Renal cortex interstitium (tissue), 15 donors: Measurements from ENCODE around the gene DCBLD2. TPM values are rescaled to one million over a fixed set of nuclear protein-coding genes. Genes with fewer than 3 reads are reported as not detected.

ENCODE experiments used
- DNase-seq, 11 donors: peaks; one replicate each; pipeline ENCODE4 v3.0.0-alpha.2; 2013; ENCODE audit warnings: low read depth in 9 of 11, low spot score in 4 of 11; ENCODE audit errors: extremely low read depth in 1 of 11
- long read RNA-seq, 16 experiments: transcript quantifications; one replicate each; lab custom pipeline, GENCODE V29; 2026
- polyA plus RNA-seq, 3 donors: library from polyadenylated mRNA; unstranded; fragments of 120-200 nt; gene quantifications; one replicate each; pipeline ENCODE4 v1.2.1, GENCODE V29; 2013; ENCODE audit not compliant: insufficient read length in 3 of 3

Gene DCBLD2
- polyA plus RNA-seq = 10 to 100 TPM; 49.2 to 58.2 (median 55.7) TPM
- long read RNA-seq, donor 1 = 0 reads
- long read RNA-seq, donor 2, full-length matches to known transcripts = 2 of 2 reads
- long read RNA-seq, donor 2, partial matches to known transcripts = 0 of 2 reads
- long read RNA-seq, donor 2, other reads (novel, unspliced or antisense) = 0 of 2 reads
- long read RNA-seq, donor 3, full-length matches to known transcripts = 4 of 10 reads
- long read RNA-seq, donor 3, partial matches to known transcripts = 6 of 10 reads
- long read RNA-seq, donor 3, other reads (novel, unspliced or antisense) = 0 of 10 reads
- long read RNA-seq, donor 4, full-length matches to known transcripts = 4 of 4 reads
- long read RNA-seq, donor 4, partial matches to known transcripts = 0 of 4 reads
- long read RNA-seq, donor 4, other reads (novel, unspliced or antisense) = 0 of 4 reads
- long read RNA-seq, donor 5 = 0 reads
- long read RNA-seq, donor 6 = 0 reads
- long read RNA-seq, donor 7, full-length matches to known transcripts = 1 of 1 reads
- long read RNA-seq, donor 7, partial matches to known transcripts = 0 of 1 reads
- long read RNA-seq, donor 7, other reads (novel, unspliced or antisense) = 0 of 1 reads
- long read RNA-seq, donor 8, full-length matches to known transcripts = 2 of 27 reads
- long read RNA-seq, donor 8, partial matches to known transcripts = 25 of 27 reads
- long read RNA-seq, donor 8, other reads (novel, unspliced or antisense) = 0 of 27 reads
- long read RNA-seq, donor 9, full-length matches to known transcripts = 1 of 1 reads
- long read RNA-seq, donor 9, partial matches to known transcripts = 0 of 1 reads
- long read RNA-seq, donor 9, other reads (novel, unspliced or antisense) = 0 of 1 reads
- long read RNA-seq, donor 10 = 0 reads
- long read RNA-seq, donor 11, full-length matches to known transcripts = 1 of 1 reads
- long read RNA-seq, donor 11, partial matches to known transcripts = 0 of 1 reads
- long read RNA-seq, donor 11, other reads (novel, unspliced or antisense) = 0 of 1 reads
- long read RNA-seq, donor 12, full-length matches to known transcripts = 1 of 1 reads
- long read RNA-seq, donor 12, partial matches to known transcripts = 0 of 1 reads
- long read RNA-seq, donor 12, other reads (novel, unspliced or antisense) = 0 of 1 reads
- long read RNA-seq, donor 13, full-length matches to known transcripts = 6 of 11 reads
- long read RNA-seq, donor 13, partial matches to known transcripts = 5 of 11 reads
- long read RNA-seq, donor 13, other reads (novel, unspliced or antisense) = 0 of 11 reads
- long read RNA-seq, donor 14 = 0 reads
- long read RNA-seq, donor 15 = 0 reads
- long read RNA-seq, donor 16, full-length matches to known transcripts = 6 of 6 reads
- long read RNA-seq, donor 16, partial matches to known transcripts = 0 of 6 reads
- long read RNA-seq, donor 16, other reads (novel, unspliced or antisense) = 0 of 6 reads

GRCh38 chr3:98901392-98902350 is at the start of gene DCBLD2:
Gene DCBLD2 (minus strand): TSS chr3:98901695. CDS start chr3:98901326, 369 bp downstream.
- peak; percentile 92 to 98 (median 97) for DNase-seq

- DNase-seq = no peak
Measured at GRCh38 chr3:98945666-98946065, 44.2 kb upstream of the DCBLD2 start.

GRCh38 chr3:98945101-98945524 is 43.6 kb upstream of the DCBLD2 start:
- DNase-seq = no peak

- no peak for DNase-seq
Measured at GRCh38 chr3:98930413-98930812, 28.9 kb upstream of the DCBLD2 start.

- no peak for DNase-seq
Measured at GRCh38 chr3:98921957-98922356, 20.5 kb upstream of the DCBLD2 start.

- no peak for DNase-seq
Measured at GRCh38 chr3:98920166-98920565, 18.7 kb upstream of the DCBLD2 start.

- no peak for DNase-seq
Measured at GRCh38 chr3:98918586-98918985, 17.1 kb upstream of the DCBLD2 start.

GRCh38 chr3:98917608-98918007 is 16.1 kb upstream of the DCBLD2 start:
- no peak for DNase-seq

- no peak for DNase-seq
Measured at GRCh38 chr3:98914210-98915080, 12.9 kb upstream of the DCBLD2 start.

GRCh38 chr3:98912448-98912847 is 11.0 kb upstream of the DCBLD2 start:
- DNase-seq = no peak

- no peak for DNase-seq
Measured at GRCh38 chr3:98906230-98906629, 4.7 kb upstream of the DCBLD2 start.

GRCh38 chr3:98903705-98904481 is 2.4 kb upstream of the DCBLD2 start:
- no peak for DNase-seq

GRCh38 chr3:98903099-98903498 is 1.6 kb upstream of the DCBLD2 start:
- no peak for DNase-seq

GRCh38 chr3:98902351-98902740 is 851 bp upstream of the DCBLD2 start:
- no peak for DNase-seq

GRCh38 chr3:98901119-98901391 is 440 bp downstream of the DCBLD2 start:
- DNase-seq = peak in 10 of 11 donors; percentile 31 to 54 (median 40)
